Measurements from ENCODE around the gene DOCK3. TPM values are rescaled to one million over a fixed set of nuclear protein-coding genes. Genes with fewer than 3 reads are reported as not detected.
"Not testable (repeated sequence)": the region's sequence is repeated elsewhere in the genome, so short reads cannot be mapped to it uniquely, and the experiment has no call there.

Gene DOCK3
- total RNA-seq, 1 experiment from 2014 or later, result 0.04 TPM

DNA sequence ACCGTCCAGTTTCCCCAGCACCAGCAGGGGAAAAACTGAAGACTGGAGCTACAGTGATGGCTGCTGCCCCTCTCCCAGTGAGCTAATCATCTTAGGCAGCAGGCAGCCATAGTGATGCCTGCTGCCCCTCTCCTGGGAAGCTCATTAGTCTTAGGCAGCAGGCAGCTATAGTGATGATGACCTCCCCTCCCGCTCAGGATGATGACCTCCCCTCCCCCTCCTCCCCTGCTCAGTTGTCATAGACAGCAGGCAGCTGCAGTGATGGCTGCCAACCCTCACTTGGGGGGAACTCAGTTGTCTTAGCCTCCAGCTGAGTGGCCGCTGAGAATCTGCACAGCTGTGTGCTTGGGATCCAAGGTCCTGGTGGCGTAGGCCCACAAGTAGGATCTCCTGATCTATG, 629.5 kb downstream of the DOCK3 start:
- no peaks in the 10 kb centered on the region for H3K79me2 ChIP-seq (ENCODE audit: low read length)
- H3K9me2 ChIP-seq (replicated peaks; ENCODE audit: insufficient read depth, low read length), result no peaks in the 10 kb centered on the region
- DNase-seq, result no peak
- H4K20me1 ChIP-seq (ENCODE audit: insufficient read depth, low read depth, low read length), result no peaks in the 10 kb centered on the region
- H3K4me2 ChIP-seq (ENCODE audit: low read depth, low read length, poor library complexity, severe bottlenecking), result no peak overlapping the region
- H3K27me3 ChIP-seq (ENCODE audit: low read length), result no peaks in the 10 kb centered on the region
- no peak overlapping the region for H2AFZ ChIP-seq (ENCODE audit: low read length)
- H3K4me3 ChIP-seq (ENCODE audit: low read length), result no peak overlapping the region
- H3K9me3 ChIP-seq (ENCODE audit: low read length), result peaks cover 13% of the 10 kb centered on the region
- no peaks in the 10 kb centered on the region for H3K36me3 ChIP-seq (ENCODE audit: insufficient read depth, low read length)
- no peak overlapping the region for H3K9ac ChIP-seq (ENCODE audit: low read length)
- H3K27ac ChIP-seq (ENCODE audit: low read length), result no peak overlapping the region
- no peaks in the 10 kb centered on the region for H3K4me1 ChIP-seq (ENCODE audit: low read length)

DNA sequence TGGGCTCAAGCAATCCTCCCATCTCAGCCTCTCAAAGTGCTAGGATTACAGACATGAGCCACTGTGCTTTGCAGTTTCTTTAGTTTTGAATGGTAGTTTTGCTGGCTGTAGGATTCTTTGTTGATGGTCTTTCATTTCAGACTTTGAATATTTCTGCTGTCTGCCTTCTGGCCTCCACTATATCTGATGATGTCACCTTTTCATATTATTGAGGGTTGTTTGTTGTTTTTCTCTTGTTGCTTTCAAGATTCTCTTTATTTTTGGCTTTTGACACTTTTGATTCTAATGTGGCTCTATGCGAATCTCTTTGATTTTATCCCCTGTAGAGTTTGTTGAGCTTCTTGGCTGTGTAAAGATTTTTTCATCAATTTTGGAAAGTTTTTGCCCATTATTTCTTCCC, 631.4 kb downstream of the DOCK3 start:
- no peaks in the 10 kb centered on the region for H3K36me3 ChIP-seq (ENCODE audit: insufficient read depth, low read length)
- H3K27me3 ChIP-seq (ENCODE audit: low read length), result no peaks in the 10 kb centered on the region
- H3K9me3 ChIP-seq (ENCODE audit: low read length), result peaks cover 13% of the 10 kb centered on the region
- H3K79me2 ChIP-seq (ENCODE audit: low read length), result no peaks in the 10 kb centered on the region
- no peaks in the 10 kb centered on the region for H4K20me1 ChIP-seq (ENCODE audit: insufficient read depth, low read depth, low read length)
- H3K4me2 ChIP-seq (ENCODE audit: low read depth, low read length, poor library complexity, severe bottlenecking), result no peak overlapping the region
- H2AFZ ChIP-seq (ENCODE audit: low read length), result no peak overlapping the region
- H3K4me1 ChIP-seq (ENCODE audit: low read length), result peaks cover under 1% of the 10 kb centered on the region; the same call in 1 of the 2 replicates
- no peak for DNase-seq
- H3K9me2 ChIP-seq (replicated peaks; ENCODE audit: insufficient read depth, low read length), result no peaks in the 10 kb centered on the region
- H3K9ac ChIP-seq (ENCODE audit: low read length), result no peak overlapping the region
- no peak overlapping the region for H3K4me3 ChIP-seq (ENCODE audit: low read length)
- H3K27ac ChIP-seq (ENCODE audit: low read length), result no peak overlapping the region

DNA sequence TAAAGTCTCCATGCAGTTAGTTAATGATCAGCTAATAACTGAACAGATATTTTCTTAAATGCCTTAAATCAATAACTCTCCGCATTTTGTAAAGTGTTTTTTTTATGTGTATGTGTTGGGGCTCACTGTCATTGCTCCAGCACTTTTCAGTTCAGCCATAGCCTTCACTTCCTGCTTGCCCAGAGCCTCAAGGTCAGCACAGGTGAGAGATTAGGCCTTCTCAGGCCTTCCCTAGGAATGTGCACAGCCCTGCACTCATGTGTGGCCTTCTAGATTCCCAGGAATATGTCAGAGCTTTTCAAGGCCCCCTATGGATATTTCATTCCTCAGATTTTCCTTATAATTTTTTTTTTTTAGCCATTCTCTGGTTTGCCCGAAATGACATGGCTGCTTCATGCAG, 632.7 kb downstream of the DOCK3 start:
- H2AFZ ChIP-seq (ENCODE audit: low read length), result no peak overlapping the region

DNA sequence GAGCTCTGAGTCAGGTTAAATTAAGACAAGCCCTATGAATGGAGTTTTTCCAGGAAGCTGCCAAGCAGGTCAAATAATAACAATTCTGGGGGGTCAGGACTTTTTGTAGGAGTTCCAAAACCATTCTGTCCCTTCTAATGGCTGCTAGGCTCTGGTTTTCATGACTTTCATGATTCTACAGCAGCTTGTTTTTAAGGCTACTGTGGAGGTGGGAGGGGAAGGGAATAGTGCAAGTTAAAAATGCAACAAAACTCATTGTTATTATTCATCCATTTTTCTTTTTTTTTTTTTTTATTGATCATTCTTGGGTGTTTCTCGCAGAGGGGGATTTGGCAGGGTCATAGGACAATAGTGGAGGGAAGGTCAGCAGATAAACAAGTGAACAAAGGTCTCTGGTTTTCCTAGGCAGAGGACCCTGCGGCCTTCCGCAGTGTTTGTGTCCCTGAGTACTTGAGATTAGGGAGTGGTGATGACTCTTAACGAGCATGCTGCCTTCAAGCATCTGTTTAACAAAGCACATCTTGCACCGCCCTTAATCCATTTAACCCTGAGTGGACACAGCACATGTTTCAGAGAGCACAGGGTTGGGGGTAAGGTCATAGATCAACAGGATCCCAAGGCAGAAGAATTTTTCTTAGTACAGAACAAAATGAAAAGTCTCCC, 633.3 kb downstream of the DOCK3 start:
- not testable (repeated sequence) for H3K4me2 ChIP-seq (ENCODE audit: low read depth, low read length, poor library complexity, severe bottlenecking); DNase-seq; H3K27ac ChIP-seq (ENCODE audit: low read length); H3K9ac ChIP-seq (ENCODE audit: low read length); H2AFZ ChIP-seq (ENCODE audit: low read length); H3K36me3 ChIP-seq (ENCODE audit: insufficient read depth, low read length); H3K4me3 ChIP-seq (ENCODE audit: low read length); H3K79me2 ChIP-seq (ENCODE audit: low read length); H3K27me3 ChIP-seq (ENCODE audit: low read length); H3K9me2 ChIP-seq (replicated peaks; ENCODE audit: insufficient read depth, low read length); H4K20me1 ChIP-seq (ENCODE audit: insufficient read depth, low read depth, low read length)
- peaks cover 20% of the 10 kb centered on the region for H3K4me1 ChIP-seq (ENCODE audit: low read length)
- peaks cover 13% of the 10 kb centered on the region for H3K9me3 ChIP-seq (ENCODE audit: low read length)

More for the DNA sequence above, 632.7 kb downstream of the DOCK3 start:
- Histone ChIP-seq H3K27me3 (ENCODE audit: low read length) (no peaks in the 10 kb centered on the region), H3K27ac (ENCODE audit: low read length) (no peak overlapping the region), H3K79me2 (ENCODE audit: low read length) (no peaks in the 10 kb centered on the region), H3K9me3 (ENCODE audit: low read length) (peaks cover 13% of the 10 kb centered on the region), H4K20me1 (ENCODE audit: insufficient read depth, low read depth, low read length) (no peaks in the 10 kb centered on the region), H3K4me3 (ENCODE audit: low read length) (no peak overlapping the region), H3K4me2 (ENCODE audit: low read depth, low read length, poor library complexity, severe bottlenecking) (no peak overlapping the region), H3K9ac (ENCODE audit: low read length) (no peak overlapping the region), H3K4me1 (ENCODE audit: low read length) (peaks cover 14% of the 10 kb centered on the region), H3K9me2 (replicated peaks; ENCODE audit: insufficient read depth, low read length) (no peaks in the 10 kb centered on the region), H3K36me3 (ENCODE audit: insufficient read depth, low read length) (no peaks in the 10 kb centered on the region)
- DNase-seq, result no peak

DNA sequence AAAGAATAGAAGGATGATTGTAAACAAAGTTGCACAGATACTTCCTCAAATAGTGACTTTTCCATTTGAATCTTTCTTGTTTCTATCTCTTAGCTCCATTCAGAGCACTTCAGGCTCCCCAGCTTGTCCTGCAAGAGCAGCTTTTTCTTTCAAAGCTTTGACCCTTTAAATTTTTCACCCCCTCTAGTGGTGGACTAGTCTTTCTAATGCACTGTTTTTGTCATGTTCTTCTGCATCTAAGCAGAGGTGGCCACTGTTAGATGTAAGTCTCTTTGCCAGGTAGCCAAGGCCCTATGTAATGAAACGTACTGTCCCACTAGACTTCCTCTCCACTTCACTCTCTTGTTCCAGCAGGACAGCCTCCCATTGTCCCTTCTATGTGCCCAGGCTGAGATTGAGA, 636.3 kb downstream of the DOCK3 start:
- Histone ChIP-seq H3K9me3 (ENCODE audit: low read length) (peaks cover 12% of the 10 kb centered on the region), H2AFZ (ENCODE audit: low read length) (no peak overlapping the region), H3K4me1 (ENCODE audit: low read length) (peaks cover 50% of the 10 kb centered on the region), H3K36me3 (ENCODE audit: insufficient read depth, low read length) (no peaks in the 10 kb centered on the region), H3K27ac (ENCODE audit: low read length) (peak overlapping the region; percentile 15; the same call in 1 of the 2 replicates), H3K4me2 (ENCODE audit: low read depth, low read length, poor library complexity, severe bottlenecking) (no peak overlapping the region), H3K4me3 (ENCODE audit: low read length) (no peak overlapping the region), H3K27me3 (ENCODE audit: low read length) (no peaks in the 10 kb centered on the region), H3K9ac (ENCODE audit: low read length) (no peak overlapping the region), H4K20me1 (ENCODE audit: insufficient read depth, low read depth, low read length) (no peaks in the 10 kb centered on the region), H3K79me2 (ENCODE audit: low read length) (no peaks in the 10 kb centered on the region), H3K9me2 (replicated peaks; ENCODE audit: insufficient read depth, low read length) (no peaks in the 10 kb centered on the region)
- peak; percentile 72 for DNase-seq

DNA sequence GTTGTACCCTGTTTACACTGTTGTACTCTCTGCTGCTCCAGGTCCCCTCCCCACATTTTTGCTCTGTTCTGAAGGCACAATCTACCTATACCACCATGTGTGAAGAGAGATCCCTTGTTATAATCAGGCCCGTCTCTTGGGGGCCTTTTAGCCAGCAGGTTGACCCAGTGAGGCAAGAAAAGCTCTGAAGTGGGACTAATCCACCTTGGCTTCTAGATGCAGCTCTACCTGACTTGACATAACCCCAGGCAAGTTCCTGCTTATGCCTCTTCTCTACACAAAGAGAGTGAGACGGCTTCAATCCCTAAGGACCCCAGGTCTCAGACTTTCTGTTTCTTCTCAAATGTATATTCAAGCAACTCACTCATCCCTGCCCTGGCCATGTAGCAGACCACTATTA, 653.5 kb downstream of the DOCK3 start:
- Histone ChIP-seq H4K20me1 (ENCODE audit: insufficient read depth, low read depth, low read length) (no peaks in the 10 kb centered on the region), H3K27ac (ENCODE audit: low read length) (peak overlapping the region; percentile 66), H3K27me3 (ENCODE audit: low read length) (no peaks in the 10 kb centered on the region), H3K36me3 (ENCODE audit: insufficient read depth, low read length) (no peaks in the 10 kb centered on the region), H3K4me1 (ENCODE audit: low read length) (peaks cover 12% of the 10 kb centered on the region), H3K9ac (ENCODE audit: low read length) (no peak overlapping the region), H3K9me3 (ENCODE audit: low read length) (no peaks in the 10 kb centered on the region), H3K79me2 (ENCODE audit: low read length) (no peaks in the 10 kb centered on the region), H3K4me3 (ENCODE audit: low read length) (no peak overlapping the region), H3K9me2 (replicated peaks; ENCODE audit: insufficient read depth, low read length) (no peaks in the 10 kb centered on the region), H3K4me2 (ENCODE audit: low read depth, low read length, poor library complexity, severe bottlenecking) (peak overlapping the region; percentile 54), H2AFZ (ENCODE audit: low read length) (no peak overlapping the region)
- DNase-seq, result peak; percentile 72

DNA sequence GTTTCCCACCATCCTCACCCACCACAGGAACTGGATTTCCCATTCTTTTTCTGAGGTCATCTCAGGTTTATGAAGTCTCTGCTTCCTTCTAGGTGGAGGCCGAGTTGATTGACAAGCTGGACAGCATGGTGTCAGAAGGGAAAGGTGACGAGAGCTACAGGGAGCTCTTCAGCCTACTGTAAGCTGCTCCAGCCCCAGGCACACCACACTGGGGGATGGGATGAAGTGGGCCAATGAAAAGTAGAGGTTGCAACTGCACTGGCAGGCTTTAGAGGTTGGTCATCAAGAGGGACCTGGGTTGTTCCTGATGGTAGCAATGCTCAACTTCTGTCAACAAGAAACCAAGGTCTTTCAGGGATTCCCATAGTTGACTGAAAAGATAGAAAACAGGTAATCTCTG, 655.3 kb downstream of the DOCK3 start:
- H4K20me1 ChIP-seq (ENCODE audit: insufficient read depth, low read depth, low read length), result no peaks in the 10 kb centered on the region
- H3K4me2 ChIP-seq (ENCODE audit: low read depth, low read length, poor library complexity, severe bottlenecking), result no peak overlapping the region
- H3K9me2 ChIP-seq (replicated peaks; ENCODE audit: insufficient read depth, low read length), result no peaks in the 10 kb centered on the region
- no peaks in the 10 kb centered on the region for H3K36me3 ChIP-seq (ENCODE audit: insufficient read depth, low read length)
- H3K4me3 ChIP-seq (ENCODE audit: low read length), result no peak overlapping the region
- no peak for DNase-seq
- H3K79me2 ChIP-seq (ENCODE audit: low read length), result no peaks in the 10 kb centered on the region
- H3K27ac ChIP-seq (ENCODE audit: low read length), result no peak overlapping the region
- no peaks in the 10 kb centered on the region for H3K9me3 ChIP-seq (ENCODE audit: low read length)
- no peak overlapping the region for H3K9ac ChIP-seq (ENCODE audit: low read length)
- peaks cover 12% of the 10 kb centered on the region for H3K4me1 ChIP-seq (ENCODE audit: low read length)
- H3K27me3 ChIP-seq (ENCODE audit: low read length), result no peaks in the 10 kb centered on the region
- no peak overlapping the region for H2AFZ ChIP-seq (ENCODE audit: low read length)

DNA sequence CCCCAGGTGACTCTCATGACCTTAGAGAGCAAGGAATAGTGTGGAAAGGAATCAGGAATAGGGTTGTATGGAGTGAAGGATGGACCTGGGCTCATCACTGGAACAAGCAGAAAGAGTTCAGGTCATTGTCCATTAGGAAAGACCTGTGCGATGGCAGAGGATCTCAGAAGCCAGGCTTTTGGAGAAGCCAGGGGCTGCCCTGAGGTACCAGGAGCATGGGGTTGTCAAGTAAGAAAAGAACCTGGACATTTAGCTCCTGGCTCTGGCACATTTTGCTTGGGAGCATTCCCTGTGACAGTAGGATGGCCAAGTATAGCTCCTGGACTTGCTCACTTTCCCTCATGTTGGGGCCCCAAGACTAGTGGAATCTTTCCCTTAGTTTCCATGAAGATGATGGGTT, 657.4 kb downstream of the DOCK3 start:
- no peak overlapping the region for H3K4me3 ChIP-seq (ENCODE audit: low read length)
- H3K27ac ChIP-seq (ENCODE audit: low read length), result no peak overlapping the region
- H3K4me2 ChIP-seq (ENCODE audit: low read depth, low read length, poor library complexity, severe bottlenecking), result no peak overlapping the region
- H2AFZ ChIP-seq (ENCODE audit: low read length), result no peak overlapping the region
- peaks cover 12% of the 10 kb centered on the region for H3K4me1 ChIP-seq (ENCODE audit: low read length)
- DNase-seq, result no peak
- no peaks in the 10 kb centered on the region for H3K36me3 ChIP-seq (ENCODE audit: insufficient read depth, low read length)
- no peaks in the 10 kb centered on the region for H3K9me2 ChIP-seq (replicated peaks; ENCODE audit: insufficient read depth, low read length)
- H3K9me3 ChIP-seq (ENCODE audit: low read length), result no peaks in the 10 kb centered on the region
- H3K79me2 ChIP-seq (ENCODE audit: low read length), result no peaks in the 10 kb centered on the region
- H4K20me1 ChIP-seq (ENCODE audit: insufficient read depth, low read depth, low read length), result no peaks in the 10 kb centered on the region
- H3K9ac ChIP-seq (ENCODE audit: low read length), result no peak overlapping the region
- H3K27me3 ChIP-seq (ENCODE audit: low read length), result no peaks in the 10 kb centered on the region
